Spleen (tissue), 11 donors: Measurements from ENCODE around the gene USHBP1. TPM values are rescaled to one million over a fixed set of nuclear protein-coding genes. Genes with fewer than 3 reads are reported as not detected.
"Not testable (repeated sequence)": the region's sequence is repeated elsewhere in the genome, so short reads cannot be mapped to it uniquely, and the experiment has no call there.

ENCODE experiments used
- DNase-seq: peaks from one replicate; pipeline ENCODE4 v3.0.0-alpha.2; 2020
- H3K27ac ChIP-seq, 8 donors: fragments of 200-600 bp; sonication (generic) in 7 of 8; 1 replicate in 4 of 8; 2 replicates in 4 of 8; pipeline versions ENCODE4 v1.5.0 to v1.8.0; 2016 to 2021; ENCODE audit warnings: inconsistent platforms in 4 of 8, mild to moderate bottlenecking in 4 of 8, moderate library complexity in 1 of 8
- H3K27me3 ChIP-seq, 7 donors: fragments of 200-600 bp; sonication (generic) in 6 of 7; replicated peaks in 1 of 7; 1 replicate in 4 of 7; 2 replicates in 3 of 7; pipeline versions ENCODE4 v1.5.0 to v1.8.0; 2016 to 2021; ENCODE audit warnings: inconsistent platforms in 3 of 7, mild to moderate bottlenecking in 1 of 7
- H3K36me3 ChIP-seq, 6 donors: fragments of 200-600 bp; sonication (generic) in 5 of 6; 1 replicate in 4 of 6; 2 replicates in 2 of 6; pipeline versions ENCODE4 v1.5.0 to v1.8.0; 2016 to 2021; ENCODE audit warnings: inconsistent platforms in 2 of 6
- H3K4me1 ChIP-seq, 6 donors: fragments of 200-600 bp; sonication (generic) in 5 of 6; 1 replicate in 3 of 6; 2 replicates in 3 of 6; pipeline versions ENCODE4 v1.5.0 to v1.8.0; 2016 to 2021; ENCODE audit warnings: inconsistent platforms in 3 of 6
- H3K4me3 ChIP-seq, 8 donors: fragments of 200-600 bp; sonication (generic) in 7 of 8; 1 replicate in 4 of 8; 2 replicates in 4 of 8; pipeline versions ENCODE4 v1.5.0 to v1.8.0; 2016 to 2021; ENCODE audit warnings: inconsistent platforms in 4 of 8, mild to moderate bottlenecking in 4 of 8, moderate library complexity in 2 of 8
- H3K9me3 ChIP-seq, 8 donors: fragments of 200-600 bp; sonication (generic) in 7 of 8; 1 replicate in 4 of 8; 2 replicates in 4 of 8; pipeline versions ENCODE4 v1.5.0 to v1.8.0; 2016 to 2021; ENCODE audit warnings: inconsistent platforms in 4 of 8
- CTCF ChIP-seq, 11 experiments: fragments of 200-600 bp in 7 of 11; fragments of 450-650 bp in 4 of 11; sonication (generic) in 4 of 11; IDR thresholded peaks in 8 of 11; conservative IDR thresholded peaks in 3 of 11; 1 replicate in 7 of 11; 2 replicates in 4 of 11; pipeline versions ENCODE4 v1.4.0 to v1.8.0; 2016 to 2021; ENCODE audit warnings: antibody characterized with exemption in 11 of 11, inconsistent platforms in 4 of 11, mild to moderate bottlenecking in 1 of 11
- POLR2A ChIP-seq, 3 donors: fragments of 450-650 bp; IDR thresholded peaks; one replicate each; pipeline ENCODE4 v1.5.1; 2017; ENCODE audit warnings: antibody characterized with exemption in 3 of 3, mild to moderate bottlenecking in 1 of 3
- POLR2AphosphoS5 ChIP-seq, 3 donors: sonication (generic); formaldehyde crosslinking; IDR thresholded peaks; one replicate each; pipeline ENCODE4 v1.5.1; 2017; ENCODE audit warnings: antibody characterized with exemption in 3 of 3
- WGBS, 5 donors: extraction: QIAGEN DNeasy Blood & Tissue Kit in 3 of 5; methylation state at CpG; one replicate each; pipeline versions ENCODE4 v1.1.5 to v1.1.7; 2013 to 2018; 5-methylcytosine and 5-hydroxymethylcytosine counted together
- intact Hi-C: fragments of 100-400 bp; cut with DNase I; formaldehyde crosslinking; loops from one replicate; pipeline ENCODE4 v1.15.0; 2023; ENCODE audit warnings: low total_unique reads
- polyA plus RNA-seq, 3 donors: library from polyadenylated mRNA; stranded (reverse); fragments of 200-250 nt; gene quantifications; one replicate each; pipeline ENCODE4 v1.2.1, GENCODE V29; 2013
- total RNA-seq, 7 donors: library from RNA; depleted of rRNA in 3 of 7; stranded (reverse); fragments of >200 nt in 3 of 7; fragmentation: NEBNext Ultra II Directional in 4 of 7; extraction: Animal tissue kit (Norgen Biotek cat#: 25700) in 4 of 7; gene quantifications; one replicate each; pipeline versions ENCODE4 v1.1.0 to v1.2.1, GENCODE V29; 2016 to 2021
- donor health status: healthy with polysubstance abuse.
- donor health status: DM: no; HTN: no; CAD: no; lungs with moderate emphysema.
- donor health status: DM: no; HTN: no; CAD: no.
- donor health status: Bipolar disorder and iron deficiency.
- donor health status: healthy.
- donor health status: DM: no; HTN: no; CAD: no.
- donor health status: DM: yes; HTN: yes; CAD: no.

Gene USHBP1
- total and polyA plus RNA-seq, 10 donors, result 3.1 to 16.6 (median 8.3) TPM

GRCh38 chr19:17302391-17303166 lies 38.0 kb upstream of the USHBP1 start:
- intact Hi-C loops, result no loop called here
- peak; percentile 85 for DNase-seq

GRCh38 chr19:17300992-17301619 lies 36.6 kb upstream of the USHBP1 start:
- peaks cover 22 to 51% (median 38%) of the 10 kb centered on the region in 6 donors for H3K4me1 ChIP-seq
- intact Hi-C loops, result no loop called here
- TF ChIP-seq CTCF (IDR thresholded peaks at IDR 0.05 in 8 of 11, conservative IDR thresholded peaks at IDR 0.05 in 3 of 11), result no peak
- TF ChIP-seq POLR2AphosphoS5 (IDR thresholded peaks at IDR 0.05), result no peak
- TF ChIP-seq POLR2A (IDR thresholded peaks at IDR 0.05), result no peak
- 95 to 96% (median 95%) methylated on average over 33 to 51 of the region's 51 CpGs for WGBS, 5 donors
- peaks cover 0 to 8% (median 7%) of the 10 kb centered on the region in 8 donors for H3K9me3 ChIP-seq
- H3K27me3 ChIP-seq, result no peaks in the 10 kb centered on the region
- no peak overlapping the region for H3K27ac ChIP-seq
- peak; percentile 77 for DNase-seq
- H3K4me3 ChIP-seq, result no peak overlapping the region
- peaks cover 0 to 36% (median 10%) of the 10 kb centered on the region in 6 donors for H3K36me3 ChIP-seq

More at GRCh38 chr19:17302391-17303166, 38.0 kb upstream of the USHBP1 start:
- TF ChIP-seq POLR2A (IDR thresholded peaks at IDR 0.05) (no peak), POLR2AphosphoS5 (IDR thresholded peaks at IDR 0.05) (no peak), CTCF (IDR thresholded peaks at IDR 0.05 in 8 of 11, conservative IDR thresholded peaks at IDR 0.05 in 3 of 11) (no peak)
- H3K27ac ChIP-seq, result peak overlapping the region; percentile 61 to 94 (median 78)
- WGBS, 5 donors, result 8 to 23% (median 11%) methylated on average over 6 to 29 of the region's 29 CpGs
- peak overlapping the region; percentile 50 to 80 (median 72) for H3K4me3 ChIP-seq
- no peaks in the 10 kb centered on the region for H3K27me3 ChIP-seq
- peaks cover 0 to 8% (median 7%) of the 10 kb centered on the region in 8 donors for H3K9me3 ChIP-seq
- peaks cover 0 to 36% (median 10%) of the 10 kb centered on the region in 6 donors for H3K36me3 ChIP-seq
- peaks cover 31 to 66% (median 49%) of the 10 kb centered on the region in 6 donors for H3K4me1 ChIP-seq

GRCh38 chr19:17296976-17297375 lies 32.4 kb upstream of the USHBP1 start:
- no peak overlapping the region for H3K27ac ChIP-seq
- intact Hi-C loops, result no loop called here
- H3K9me3 ChIP-seq, result peaks cover 0 to 8% (median 7%) of the 10 kb centered on the region in 8 donors
- H3K4me1 ChIP-seq, result peaks cover under 1 to 46% (median 11%) of the 10 kb centered on the region in 6 donors
- H3K27me3 ChIP-seq, result no peaks in the 10 kb centered on the region
- no peak overlapping the region for H3K4me3 ChIP-seq
- no peak for DNase-seq
- H3K36me3 ChIP-seq, result peaks cover 0 to 46% (median 10%) of the 10 kb centered on the region in 6 donors
- 80 to 91% (median 89%) methylated on average over 6 of the region's 6 CpGs for WGBS, 5 donors
- TF ChIP-seq POLR2AphosphoS5 (IDR thresholded peaks at IDR 0.05), result no peak
- no peak for TF ChIP-seq POLR2A (IDR thresholded peaks at IDR 0.05)
- TF ChIP-seq CTCF (IDR thresholded peaks at IDR 0.05 in 8 of 11, conservative IDR thresholded peaks at IDR 0.05 in 3 of 11), result no peak

- peaks cover 0 to 44% (median 10%) of the 10 kb centered on the region in 6 donors for H3K36me3 ChIP-seq
- intact Hi-C loops, result no loop called here
- H3K27me3 ChIP-seq, result no peaks in the 10 kb centered on the region
- H3K4me3 ChIP-seq, result no peak overlapping the region
- DNase-seq, result no peak
- H3K27ac ChIP-seq, result peak overlapping the region in 3 of 8 donors; percentile 1 to 32 (median 23)
- peaks cover 0 to 8% (median 7%) of the 10 kb centered on the region in 8 donors for H3K9me3 ChIP-seq
- WGBS, 5 donors, result 61 to 69% (median 66%) methylated on average over 4 of the region's 4 CpGs
- TF ChIP-seq POLR2A (IDR thresholded peaks at IDR 0.05) (no peak), POLR2AphosphoS5 (IDR thresholded peaks at IDR 0.05) (peak in 1 of 3 donors; percentile 56), CTCF (IDR thresholded peaks at IDR 0.05 in 8 of 11, conservative IDR thresholded peaks at IDR 0.05 in 3 of 11) (no peak)
- H3K4me1 ChIP-seq, result peaks cover 0 to 46% (median 11%) of the 10 kb centered on the region in 6 donors
Observed at GRCh38 chr19:17296273-17296672, 31.7 kb upstream of the USHBP1 start.

- WGBS, 5 donors, result 78 to 96% (median 87%) methylated on average over 6 of the region's 6 CpGs
- H3K9me3 ChIP-seq, H3K4me3 ChIP-seq, DNase-seq, intact Hi-C loops, H3K27me3 ChIP-seq: not testable (repeated sequence)
- Histone ChIP-seq H3K27ac (peak overlapping the region in 1 of 8 donors; percentile 23), H3K4me1 (peaks cover 0 to 42% (median 11%) of the 10 kb centered on the region in 6 donors), H3K36me3 (peaks cover 0 to 36% (median 3%) of the 10 kb centered on the region in 6 donors)
Observed at GRCh38 chr19:17295551-17295950, 31.0 kb upstream of the USHBP1 start.
